Breast epithelium (tissue), 4 donors: ENCODE measurements around the gene KCNIP3. TPM values are rescaled to one million over a fixed set of nuclear protein-coding genes. Genes with fewer than 3 reads are reported as not detected.

Experiments used
- DNase-seq, 2 donors: peaks; one replicate each; pipeline ENCODE4 v3.0.0-alpha.2; 2019; ENCODE audit warnings: low spot score in 2 of 2
- H3K27ac ChIP-seq, 2 donors: fragments of 200-600 bp; sonication (generic) in 1 of 2; one replicate each; pipeline ENCODE4 v1.5.1; 2016 to 2019; ENCODE audit warnings: mild to moderate bottlenecking in 1 of 2
- H3K27me3 ChIP-seq, 2 donors: fragments of 200-600 bp; sonication (generic) in 1 of 2; one replicate each; pipeline versions ENCODE4 v1.5.1 to v1.6.0; 2017 to 2019; ENCODE audit warnings: control low read depth in 1 of 2, mild to moderate bottlenecking in 1 of 2
- H3K36me3 ChIP-seq: fragments of 200-600 bp; one replicate; pipeline ENCODE4 v1.5.1; 2019
- H3K4me1 ChIP-seq, 2 donors: fragments of 200-600 bp; sonication (generic); one replicate each; pipeline ENCODE4 v1.5.1; 2016 to 2019; ENCODE audit warnings: control low read depth in 1 of 2
- H3K4me3 ChIP-seq, 3 donors: fragments of 200-600 bp; sonication (generic); 1 replicate in 2 of 3; 2 replicates in 1 of 3; pipeline ENCODE4 v1.5.1; 2016 to 2019; ENCODE audit warnings: mild to moderate bottlenecking in 3 of 3, moderate library complexity in 2 of 3
- H3K9me3 ChIP-seq, 2 donors: fragments of 200-600 bp; sonication (generic) in 1 of 2; one replicate each; pipeline ENCODE4 v1.5.1; 2016 to 2019; ENCODE audit warnings: control low read depth in 1 of 2
- POLR2A ChIP-seq: fragments of 450-650 bp; IDR thresholded peaks from one replicate; pipeline ENCODE4 v1.6.1; 2016; ENCODE audit warnings: antibody characterized with exemption, mild to moderate bottlenecking, moderate library complexity
- POLR2AphosphoS5 ChIP-seq, 3 donors: sonication (generic); formaldehyde crosslinking; IDR thresholded peaks; one replicate each; pipeline ENCODE4 v1.6.1; 2017; ENCODE audit warnings: antibody characterized with exemption in 3 of 3
- intact Hi-C: fragments of 100-400 bp; cut with DNase I; formaldehyde crosslinking; loops from one replicate; pipeline ENCODE4 v1.15.1; 2023; ENCODE audit warnings: low total_unique reads
- total RNA-seq, 3 donors: library from RNA; depleted of rRNA; stranded (reverse); fragments of >200 nt; gene quantifications; one replicate each; pipeline ENCODE4 v1.1.0, GENCODE V29; 2016
- TF ChIP-seq, protein P1 (sequence below), 3 donors: fragments of 450-650 bp; IDR thresholded peaks; one replicate each; pipeline ENCODE4 v1.5.1; 2016 to 2017; ENCODE audit warnings: antibody characterized with exemption in 3 of 3, mild to moderate bottlenecking in 3 of 3, moderate library complexity in 3 of 3

The KCNIP3 gene
- total RNA-seq, 3 donors from 2014 or later: 14.4 to 30.1 (median 15.1) TPM

DNA sequence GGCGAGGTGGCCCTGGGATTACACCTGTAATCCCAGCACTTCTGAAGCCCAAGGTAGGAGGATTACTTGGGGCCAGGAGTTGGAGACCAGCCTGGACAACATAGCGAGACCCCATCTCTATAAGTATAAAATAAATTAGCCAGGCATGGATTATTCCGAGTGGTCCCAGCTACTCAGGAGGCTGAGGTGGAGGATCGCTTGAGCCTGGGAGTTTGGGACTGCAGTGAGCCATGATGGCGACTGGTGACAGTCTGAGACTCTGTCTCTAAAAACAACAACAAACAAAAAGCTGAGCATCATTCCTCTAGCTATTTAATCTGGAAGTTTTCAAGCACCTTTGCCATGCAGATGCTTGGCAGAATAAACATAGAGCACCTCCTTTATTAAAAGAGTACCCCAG is 83.6 kb downstream of the KCNIP3 start:
- TF ChIP-seq POLR2A (no peak), POLR2AphosphoS5 (IDR thresholded peaks at IDR 0.05) (no peak)
- TF ChIP-seq, protein P1, sequence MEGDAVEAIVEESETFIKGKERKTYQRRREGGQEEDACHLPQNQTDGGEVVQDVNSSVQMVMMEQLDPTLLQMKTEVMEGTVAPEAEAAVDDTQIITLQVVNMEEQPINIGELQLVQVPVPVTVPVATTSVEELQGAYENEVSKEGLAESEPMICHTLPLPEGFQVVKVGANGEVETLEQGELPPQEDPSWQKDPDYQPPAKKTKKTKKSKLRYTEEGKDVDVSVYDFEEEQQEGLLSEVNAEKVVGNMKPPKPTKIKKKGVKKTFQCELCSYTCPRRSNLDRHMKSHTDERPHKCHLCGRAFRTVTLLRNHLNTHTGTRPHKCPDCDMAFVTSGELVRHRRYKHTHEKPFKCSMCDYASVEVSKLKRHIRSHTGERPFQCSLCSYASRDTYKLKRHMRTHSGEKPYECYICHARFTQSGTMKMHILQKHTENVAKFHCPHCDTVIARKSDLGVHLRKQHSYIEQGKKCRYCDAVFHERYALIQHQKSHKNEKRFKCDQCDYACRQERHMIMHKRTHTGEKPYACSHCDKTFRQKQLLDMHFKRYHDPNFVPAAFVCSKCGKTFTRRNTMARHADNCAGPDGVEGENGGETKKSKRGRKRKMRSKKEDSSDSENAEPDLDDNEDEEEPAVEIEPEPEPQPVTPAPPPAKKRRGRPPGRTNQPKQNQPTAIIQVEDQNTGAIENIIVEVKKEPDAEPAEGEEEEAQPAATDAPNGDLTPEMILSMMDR (IDR thresholded peaks at IDR 0.05): no peak
- no peak for DNase-seq
- Histone ChIP-seq H3K27ac (no peak overlapping the region), H3K27me3 (no peaks in the 10 kb centered on the region), H3K4me3 (no peak overlapping the region), H3K9me3 (no peaks in the 10 kb centered on the region), H3K4me1 (no peaks in the 10 kb centered on the region), H3K36me3 (no peaks in the 10 kb centered on the region)
- intact Hi-C loops: no loop called here

DNA sequence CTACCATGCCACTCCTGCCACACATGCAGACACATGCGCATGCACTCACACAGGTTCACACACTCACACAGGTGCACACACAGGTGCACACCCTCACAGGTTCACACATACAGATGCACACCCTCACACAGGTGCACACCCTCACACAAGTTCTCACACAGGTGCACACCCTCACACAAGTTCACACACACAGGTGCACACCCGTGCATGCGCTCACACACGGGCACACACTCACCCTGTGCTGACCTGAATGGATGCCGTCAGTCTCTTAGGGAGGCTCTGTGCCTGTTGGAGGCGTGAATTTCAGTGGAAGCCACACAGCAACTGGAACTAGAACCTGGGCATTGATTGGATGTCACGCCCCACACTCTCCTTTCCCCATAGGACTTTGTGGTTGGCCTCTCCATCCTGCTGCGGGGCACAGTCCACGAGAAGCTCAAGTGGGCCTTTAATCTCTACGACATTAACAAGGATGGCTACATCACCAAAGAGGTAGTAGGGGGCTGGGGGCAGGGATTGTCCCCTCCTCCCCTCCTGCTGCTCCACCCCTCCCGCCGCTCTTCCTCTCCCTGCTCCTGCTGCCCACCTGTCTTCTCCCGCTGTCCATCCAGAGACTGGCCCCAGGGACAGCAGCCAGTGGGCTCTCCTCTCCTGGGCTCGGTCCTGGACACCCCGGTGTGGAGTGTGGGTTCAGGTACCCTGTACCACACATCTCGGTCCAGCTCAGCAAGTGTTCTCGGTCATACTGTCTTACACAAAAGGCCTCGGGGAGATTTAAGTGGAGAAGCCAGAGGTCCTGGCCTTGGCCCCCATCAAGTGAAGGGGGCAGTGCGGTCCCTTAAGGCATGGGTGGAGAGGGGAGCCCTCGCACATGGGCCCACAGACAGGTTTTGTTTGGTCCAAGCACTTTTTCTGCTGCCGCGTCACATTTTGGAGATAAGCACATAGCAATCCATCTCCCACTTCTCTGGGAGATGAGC is 84.4 kb downstream of the KCNIP3 start:
- H3K4me1 ChIP-seq: no peaks in the 10 kb centered on the region
- TF ChIP-seq POLR2A (no peak), POLR2AphosphoS5 (IDR thresholded peaks at IDR 0.05) (no peak)
- TF ChIP-seq, protein P1 (IDR thresholded peaks at IDR 0.05): no peak
- H3K4me3 ChIP-seq: no peak overlapping the region
- no peaks in the 10 kb centered on the region for H3K9me3 ChIP-seq
- H3K36me3 ChIP-seq: no peaks in the 10 kb centered on the region
- no peaks in the 10 kb centered on the region for H3K27me3 ChIP-seq
- no peak overlapping the region for H3K27ac ChIP-seq
- intact Hi-C loops: no loop called here
- DNase-seq: peak in 1 of 2 donors; percentile 33

DNA sequence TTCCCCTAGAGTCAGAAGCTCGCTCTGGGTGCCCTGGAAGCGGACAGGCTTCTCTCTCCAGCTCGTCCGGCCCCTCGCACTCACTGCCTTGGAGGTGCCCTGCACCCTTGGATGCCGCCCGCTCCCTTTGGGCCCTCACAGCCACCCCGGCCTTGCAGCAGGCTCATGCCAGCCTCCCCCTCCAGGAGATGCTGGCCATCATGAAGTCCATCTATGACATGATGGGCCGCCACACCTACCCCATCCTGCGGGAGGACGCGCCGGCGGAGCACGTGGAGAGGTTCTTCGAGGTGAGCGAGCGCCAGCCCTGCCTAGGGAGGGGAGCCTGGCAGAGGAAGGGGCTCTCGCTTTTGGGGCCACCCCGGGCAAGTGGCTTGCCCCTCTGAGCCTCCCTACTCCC is 85.0 kb downstream of the KCNIP3 start:
- H3K9me3 ChIP-seq: no peaks in the 10 kb centered on the region
- no peaks in the 10 kb centered on the region for H3K36me3 ChIP-seq
- intact Hi-C loops: no loop called here
- DNase-seq: peak in 1 of 2 donors; percentile 46
- no peaks in the 10 kb centered on the region for H3K4me1 ChIP-seq
- no peaks in the 10 kb centered on the region for H3K27me3 ChIP-seq
- H3K27ac ChIP-seq: no peak overlapping the region
- no peak overlapping the region for H3K4me3 ChIP-seq
- TF ChIP-seq POLR2AphosphoS5 (IDR thresholded peaks at IDR 0.05) (no peak), POLR2A (no peak)
- TF ChIP-seq, protein P1 (IDR thresholded peaks at IDR 0.05): no peak

DNA sequence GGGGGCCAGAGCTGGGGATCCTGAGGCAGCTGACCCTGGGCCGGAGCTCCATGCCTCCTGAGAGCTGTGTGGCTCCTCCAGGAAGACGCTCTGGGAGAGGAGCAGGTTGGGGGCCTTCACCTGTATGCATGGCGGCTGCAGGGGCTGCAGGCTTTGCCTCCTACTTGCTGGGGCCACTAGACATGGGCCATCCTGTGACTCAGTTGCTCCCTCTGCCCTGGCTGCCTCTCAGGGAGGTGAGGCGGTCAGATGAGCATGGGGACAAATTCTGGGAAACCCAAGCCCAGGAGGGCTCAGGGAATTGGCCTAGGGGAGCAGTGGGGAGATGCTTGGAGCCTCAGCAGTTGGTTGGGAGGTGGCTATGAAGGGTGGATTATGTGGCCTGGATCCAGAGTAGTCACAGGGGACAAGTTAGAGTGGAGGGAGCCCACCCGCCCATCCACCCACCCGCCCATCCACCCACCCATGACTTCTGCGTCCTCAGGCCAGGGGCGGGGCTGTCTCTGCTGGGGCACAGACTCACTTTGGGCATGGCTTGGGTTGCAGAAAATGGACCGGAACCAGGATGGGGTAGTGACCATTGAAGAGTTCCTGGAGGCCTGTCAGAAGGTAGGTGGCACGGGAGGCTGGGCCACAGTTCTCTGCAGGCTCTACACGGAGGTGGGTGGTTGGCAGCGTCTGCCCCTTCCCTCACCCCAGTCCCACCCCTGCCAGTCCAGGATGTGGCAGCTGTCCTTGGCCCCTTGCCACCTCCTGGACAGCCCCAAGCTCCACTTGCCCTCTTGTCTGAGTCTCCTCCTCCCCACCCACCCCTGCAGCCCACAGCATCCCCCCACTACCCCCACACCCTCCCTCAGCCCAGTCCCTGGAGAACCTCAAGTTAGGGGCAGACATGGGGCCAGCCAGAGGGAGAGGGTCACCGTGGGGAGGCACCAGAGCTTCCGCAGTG is 85.8 kb downstream of the KCNIP3 start:
- DNase-seq: peak in 1 of 2 donors; percentile 47
- H3K27me3 ChIP-seq: no peaks in the 10 kb centered on the region
- no peaks in the 10 kb centered on the region for H3K4me1 ChIP-seq
- no peak overlapping the region for H3K4me3 ChIP-seq
- no peaks in the 10 kb centered on the region for H3K9me3 ChIP-seq
- TF ChIP-seq POLR2AphosphoS5 (IDR thresholded peaks at IDR 0.05) (no peak), POLR2A (no peak)
- TF ChIP-seq, protein P1 (IDR thresholded peaks at IDR 0.05): no peak
- no peaks in the 10 kb centered on the region for H3K36me3 ChIP-seq
- no peak overlapping the region for H3K27ac ChIP-seq
- intact Hi-C loops: no loop called here
